Neural cell (in vitro differentiated cells): ENCODE measurements around the gene DNAJC19. TPM values are rescaled to one million over a fixed set of nuclear protein-coding genes. Genes with fewer than 3 reads are reported as not detected.

ENCODE experiments used
- H2AFZ ChIP-seq: fragments of 200-600, 300-800 bp; sonication (generic), shearing (Covaris generic); 2 replicates; pipeline ENCODE4 v1.6.0; 2014; ENCODE audit warnings: low read depth, mild to moderate bottlenecking, antibody characterized with exemption, low read length, moderate library complexity
- H3F3A ChIP-seq: fragments of 200-600 bp; shearing (Covaris generic); 2 replicates; pipeline ENCODE4 v1.6.1; 2016; ENCODE audit warnings: mild to moderate bottlenecking, moderate library complexity, mixed read lengths, antibody characterized with exemption, low read length; ENCODE audit not compliant: insufficient read depth, poor library complexity, severe bottlenecking
- H3K27ac ChIP-seq: fragments of 200-600, 300-800 bp; sonication (generic), shearing (Covaris generic); 2 replicates; pipeline ENCODE4 v1.5.1; 2014; ENCODE audit warnings: mild to moderate bottlenecking, low read length, moderate library complexity
- H3K27me3 ChIP-seq: fragments of 300-800, 200-600 bp; sonication (generic), shearing (Covaris generic); 2 replicates; pipeline ENCODE4 v1.6.0; 2014; ENCODE audit warnings: mild to moderate bottlenecking, low read depth, low read length, moderate library complexity; ENCODE audit not compliant: insufficient read depth
- H3K36me3 ChIP-seq: fragments of 300-800, 200-600 bp; sonication (generic), shearing (Covaris generic); 2 replicates; pipeline ENCODE4 v1.5.1; 2014; ENCODE audit warnings: mild to moderate bottlenecking, antibody characterized with exemption, low read length, moderate library complexity; ENCODE audit not compliant: insufficient read depth
- H3K4me2 ChIP-seq: fragments of 300-800, 200-600 bp; sonication (generic), shearing (Covaris generic); 2 replicates; pipeline ENCODE4 v1.6.0; 2014; ENCODE audit warnings: mild to moderate bottlenecking, low read length
- H3K4me3 ChIP-seq: fragments of 300-800, 200-600 bp; sonication (generic), shearing (Covaris generic); 2 replicates; pipeline ENCODE4 v1.5.1; 2014; ENCODE audit warnings: mild to moderate bottlenecking, low read length, moderate library complexity
- H3K79me2 ChIP-seq: fragments of 200-600 bp; shearing (Covaris generic); replicated peaks from 2 replicates; pipeline ENCODE4 v1.6.0; 2014; ENCODE audit warnings: mild to moderate bottlenecking, low read length, moderate library complexity; ENCODE audit not compliant: insufficient read depth
- H3K9ac ChIP-seq: fragments of 300-800, 200-600 bp; sonication (generic), shearing (Covaris generic); 2 replicates; pipeline ENCODE4 v1.6.1; 2016; ENCODE audit warnings: mild to moderate bottlenecking, low read length, mixed read lengths
- H3K9me2 ChIP-seq: fragments of 200-600 bp; shearing (Covaris generic); 2 replicates; pipeline ENCODE4 v1.6.1; 2016; ENCODE audit warnings: mild to moderate bottlenecking, low read length, mixed read lengths; ENCODE audit not compliant: insufficient read depth
- H3K9me3 ChIP-seq: fragments of 200-600, 300-800 bp; sonication (generic), shearing (Covaris generic); 2 replicates; pipeline ENCODE4 v1.6.1; 2016; ENCODE audit warnings: mild to moderate bottlenecking, mixed run types, low read length, moderate library complexity, mixed read lengths
- H4K20me1 ChIP-seq: fragments of 200-600 bp; shearing (Covaris generic); 2 replicates; pipeline ENCODE4 v1.6.1; 2016; ENCODE audit warnings: mild to moderate bottlenecking, mixed run types; ENCODE audit not compliant: insufficient read depth
- EP300 ChIP-seq: fragments of 450-650 bp; conservative IDR thresholded peaks from 2 replicates; pipeline ENCODE4 v1.6.1; 2014; ENCODE audit warnings: antibody characterized with exemption, mild to moderate bottlenecking, moderate library complexity; ENCODE audit not compliant: poor library complexity, severe bottlenecking
- MXI1 ChIP-seq: fragments of 450-650 bp; conservative IDR thresholded peaks from 2 replicates; pipeline ENCODE4 v1.6.1; 2014; ENCODE audit warnings: antibody characterized with exemption, mild to moderate bottlenecking; ENCODE audit not compliant: poor library complexity, severe bottlenecking
- POLR2AphosphoS5 ChIP-seq: IDR thresholded peaks from 2 replicates; pipeline ENCODE4 v1.6.1; 2012
- RAD21 ChIP-seq: fragments of 450-650 bp; conservative IDR thresholded peaks from 2 replicates; pipeline ENCODE4 v1.6.1; 2014; ENCODE audit warnings: antibody characterized with exemption, mild to moderate bottlenecking, moderate library complexity
- SMC3 ChIP-seq: fragments of 450-650 bp; conservative IDR thresholded peaks from 2 replicates; pipeline ENCODE4 v1.6.1; 2014; ENCODE audit warnings: antibody characterized with exemption, mild to moderate bottlenecking, moderate library complexity; ENCODE audit not compliant: poor library complexity
- TAF1 ChIP-seq: IDR thresholded peaks from 2 replicates; pipeline ENCODE4 v1.6.1; 2012; ENCODE audit warnings: low read depth
- polyA plus RNA-seq: library from polyadenylated mRNA; depleted of rRNA; stranded (reverse); fragments of >200 nt; gene quantifications from 2 replicates; pipeline ENCODE4 v1.2.3, GENCODE V29; 2014
- TF ChIP-seq, protein P1 (sequence below): fragments of 450-650 bp; IDR thresholded peaks from 2 replicates; pipeline ENCODE4 v1.5.1; 2014; ENCODE audit warnings: antibody characterized with exemption, mild to moderate bottlenecking, moderate library complexity; ENCODE audit not compliant: poor library complexity, severe bottlenecking
- TF ChIP-seq, protein P2 (sequence below): IDR thresholded peaks from 2 replicates; pipeline ENCODE4 v1.6.1; 2012; ENCODE audit warnings: borderline replicate concordance

Gene DNAJC19
- polyA plus RNA-seq, 1 donor from 2014 or later = 80.3 TPM

DNA sequence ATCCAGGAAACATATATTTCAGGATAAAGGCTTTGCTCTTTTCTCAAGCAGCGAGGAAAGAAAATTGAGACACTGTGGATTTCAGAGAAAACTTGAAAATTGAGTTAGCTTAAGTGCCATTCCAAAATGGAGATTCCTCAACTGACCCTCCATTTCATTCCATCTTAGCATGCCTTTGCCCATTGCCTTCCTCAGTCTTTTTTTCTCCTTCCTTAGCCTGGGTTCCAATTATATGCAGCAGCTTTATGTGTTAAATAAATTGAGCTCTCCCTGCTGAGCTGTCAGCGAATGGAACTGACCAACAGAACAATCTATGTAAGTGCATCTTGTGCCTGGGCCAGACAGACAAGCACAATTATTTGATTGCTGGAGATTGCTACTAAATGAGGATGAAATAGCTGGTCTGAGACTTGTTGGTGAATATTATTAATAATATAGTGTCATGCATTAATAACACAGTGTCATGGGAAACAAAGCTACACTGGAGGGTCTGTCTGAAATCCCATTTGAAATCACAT lies 6.9 kb upstream of the DNAJC19 start:
- TF ChIP-seq EP300 = peak; percentile 70
- TF ChIP-seq TAF1 = no peak
- no peak for TF ChIP-seq MXI1
- peak; percentile 73 for TF ChIP-seq POLR2AphosphoS5
- TF ChIP-seq RAD21 = no peak
- TF ChIP-seq, protein P1, sequence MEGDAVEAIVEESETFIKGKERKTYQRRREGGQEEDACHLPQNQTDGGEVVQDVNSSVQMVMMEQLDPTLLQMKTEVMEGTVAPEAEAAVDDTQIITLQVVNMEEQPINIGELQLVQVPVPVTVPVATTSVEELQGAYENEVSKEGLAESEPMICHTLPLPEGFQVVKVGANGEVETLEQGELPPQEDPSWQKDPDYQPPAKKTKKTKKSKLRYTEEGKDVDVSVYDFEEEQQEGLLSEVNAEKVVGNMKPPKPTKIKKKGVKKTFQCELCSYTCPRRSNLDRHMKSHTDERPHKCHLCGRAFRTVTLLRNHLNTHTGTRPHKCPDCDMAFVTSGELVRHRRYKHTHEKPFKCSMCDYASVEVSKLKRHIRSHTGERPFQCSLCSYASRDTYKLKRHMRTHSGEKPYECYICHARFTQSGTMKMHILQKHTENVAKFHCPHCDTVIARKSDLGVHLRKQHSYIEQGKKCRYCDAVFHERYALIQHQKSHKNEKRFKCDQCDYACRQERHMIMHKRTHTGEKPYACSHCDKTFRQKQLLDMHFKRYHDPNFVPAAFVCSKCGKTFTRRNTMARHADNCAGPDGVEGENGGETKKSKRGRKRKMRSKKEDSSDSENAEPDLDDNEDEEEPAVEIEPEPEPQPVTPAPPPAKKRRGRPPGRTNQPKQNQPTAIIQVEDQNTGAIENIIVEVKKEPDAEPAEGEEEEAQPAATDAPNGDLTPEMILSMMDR = no peak
- TF ChIP-seq, protein P2, sequence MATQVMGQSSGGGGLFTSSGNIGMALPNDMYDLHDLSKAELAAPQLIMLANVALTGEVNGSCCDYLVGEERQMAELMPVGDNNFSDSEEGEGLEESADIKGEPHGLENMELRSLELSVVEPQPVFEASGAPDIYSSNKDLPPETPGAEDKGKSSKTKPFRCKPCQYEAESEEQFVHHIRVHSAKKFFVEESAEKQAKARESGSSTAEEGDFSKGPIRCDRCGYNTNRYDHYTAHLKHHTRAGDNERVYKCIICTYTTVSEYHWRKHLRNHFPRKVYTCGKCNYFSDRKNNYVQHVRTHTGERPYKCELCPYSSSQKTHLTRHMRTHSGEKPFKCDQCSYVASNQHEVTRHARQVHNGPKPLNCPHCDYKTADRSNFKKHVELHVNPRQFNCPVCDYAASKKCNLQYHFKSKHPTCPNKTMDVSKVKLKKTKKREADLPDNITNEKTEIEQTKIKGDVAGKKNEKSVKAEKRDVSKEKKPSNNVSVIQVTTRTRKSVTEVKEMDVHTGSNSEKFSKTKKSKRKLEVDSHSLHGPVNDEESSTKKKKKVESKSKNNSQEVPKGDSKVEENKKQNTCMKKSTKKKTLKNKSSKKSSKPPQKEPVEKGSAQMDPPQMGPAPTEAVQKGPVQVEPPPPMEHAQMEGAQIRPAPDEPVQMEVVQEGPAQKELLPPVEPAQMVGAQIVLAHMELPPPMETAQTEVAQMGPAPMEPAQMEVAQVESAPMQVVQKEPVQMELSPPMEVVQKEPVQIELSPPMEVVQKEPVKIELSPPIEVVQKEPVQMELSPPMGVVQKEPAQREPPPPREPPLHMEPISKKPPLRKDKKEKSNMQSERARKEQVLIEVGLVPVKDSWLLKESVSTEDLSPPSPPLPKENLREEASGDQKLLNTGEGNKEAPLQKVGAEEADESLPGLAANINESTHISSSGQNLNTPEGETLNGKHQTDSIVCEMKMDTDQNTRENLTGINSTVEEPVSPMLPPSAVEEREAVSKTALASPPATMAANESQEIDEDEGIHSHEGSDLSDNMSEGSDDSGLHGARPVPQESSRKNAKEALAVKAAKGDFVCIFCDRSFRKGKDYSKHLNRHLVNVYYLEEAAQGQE = peak; percentile 44
- Histone ChIP-seq H3K27me3 (no peaks in the 10 kb centered on the region), H3K27ac (peak overlapping the region; percentile 47), H3K4me3 (no peak overlapping the region), H2AFZ (no peak overlapping the region), H3K9ac (no peak overlapping the region), H3K36me3 (no peaks in the 10 kb centered on the region), H3K9me2 (no peaks in the 10 kb centered on the region), H3F3A (no peaks in the 10 kb centered on the region), H4K20me1 (no peaks in the 10 kb centered on the region), H3K4me2 (no peak overlapping the region), H3K79me2 (no peaks in the 10 kb centered on the region), H3K9me3 (no peaks in the 10 kb centered on the region)

DNA sequence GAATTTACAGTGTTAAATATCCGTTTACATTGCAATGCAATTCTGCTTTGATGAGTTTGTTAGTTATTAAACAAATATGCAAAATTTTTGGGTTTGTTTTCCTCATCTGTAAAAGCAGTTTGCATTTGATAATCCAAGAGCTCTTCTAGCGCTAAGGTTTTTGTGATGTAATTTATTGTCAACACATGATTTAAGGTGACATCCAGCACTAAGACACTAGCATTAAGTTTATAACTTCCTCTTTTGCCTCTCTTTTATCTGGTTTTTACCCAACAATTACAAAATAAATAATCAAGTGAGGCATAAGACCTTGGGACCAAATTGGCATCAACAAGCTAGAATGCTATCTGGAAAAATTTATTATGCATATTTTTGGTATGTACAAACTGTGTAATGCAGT lies 969 bp upstream of the DNAJC19 start:
- Histone ChIP-seq H3F3A (no peaks in the 10 kb centered on the region), H2AFZ (no peak overlapping the region), H3K9me2 (no peaks in the 10 kb centered on the region), H3K4me3 (peak overlapping the region; percentile 91), H3K4me2 (peak overlapping the region; percentile 93), H4K20me1 (no peaks in the 10 kb centered on the region), H3K79me2 (peaks cover 8% of the 10 kb centered on the region), H3K9me3 (no peaks in the 10 kb centered on the region), H3K27ac (no peak overlapping the region), H3K9ac (no peak overlapping the region), H3K36me3 (peaks cover 5% of the 10 kb centered on the region), H3K27me3 (no peaks in the 10 kb centered on the region)
- no peak for TF ChIP-seq TAF1
- TF ChIP-seq MXI1 = no peak
- TF ChIP-seq, protein P2 = no peak
- TF ChIP-seq RAD21 = no peak
- TF ChIP-seq EP300 = no peak
- no peak for TF ChIP-seq SMC3
- TF ChIP-seq, protein P1 = no peak
